ENCODE data around the gene ARHGAP10.

The ARHGAP10 gene

DNA sequence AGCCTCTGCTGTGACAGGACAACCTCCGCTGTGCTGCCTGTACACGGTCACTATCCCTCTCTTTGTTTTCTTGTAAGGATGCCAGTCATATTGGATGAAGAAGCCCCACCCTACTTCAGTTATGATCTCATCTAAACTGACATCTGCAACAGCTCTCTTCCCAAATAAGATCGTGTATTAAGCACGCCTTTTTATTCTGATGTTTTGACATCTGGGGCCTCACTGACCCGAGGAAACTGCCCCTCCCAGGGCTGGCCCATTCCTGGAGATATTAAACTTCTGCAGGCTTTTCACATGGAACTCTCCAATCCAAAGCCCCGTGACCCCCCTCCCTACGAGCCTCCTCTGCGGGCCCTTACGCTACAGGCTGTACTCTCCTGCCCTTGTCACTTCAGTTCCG is 232.0 kb downstream of the ARHGAP10 start:
- no peaks in the 10 kb centered on the region for H3K4me1 Mint-ChIP-seq (ENCODE audit: low read depth)
- H3K4me3 Mint-ChIP-seq, result no peak overlapping the region
- H3K27me3 Mint-ChIP-seq (ENCODE audit: low read depth), result no peaks in the 10 kb centered on the region
- no peak overlapping the region for H3K27ac Mint-ChIP-seq
- peaks cover 6% of the 10 kb centered on the region for H3K36me3 Mint-ChIP-seq (ENCODE audit: low read depth)
- H3K9me3 Mint-ChIP-seq, result no peaks in the 10 kb centered on the region

- Mint-ChIP-seq H3K27ac (no peak overlapping the region), H3K36me3 (ENCODE audit: low read depth) (peaks cover 6% of the 10 kb centered on the region), H3K4me1 (ENCODE audit: low read depth) (no peaks in the 10 kb centered on the region), H3K27me3 (ENCODE audit: low read depth) (no peaks in the 10 kb centered on the region), H3K4me3 (no peak overlapping the region), H3K9me3 (no peaks in the 10 kb centered on the region)
These were observed 232.5 kb downstream of the ARHGAP10 start for GRCh38 chr4:147964266-147964880.

GRCh38 chr4:147965056-147965455 is 233.2 kb downstream of the ARHGAP10 start:
- H3K4me1 Mint-ChIP-seq (ENCODE audit: low read depth), result peaks cover 6% of the 10 kb centered on the region
- H3K27ac Mint-ChIP-seq, result no peak overlapping the region
- peaks cover 6% of the 10 kb centered on the region for H3K36me3 Mint-ChIP-seq (ENCODE audit: low read depth)
- no peaks in the 10 kb centered on the region for H3K27me3 Mint-ChIP-seq (ENCODE audit: low read depth)
- H3K9me3 Mint-ChIP-seq, result no peaks in the 10 kb centered on the region
- no peak overlapping the region for H3K4me3 Mint-ChIP-seq

DNA sequence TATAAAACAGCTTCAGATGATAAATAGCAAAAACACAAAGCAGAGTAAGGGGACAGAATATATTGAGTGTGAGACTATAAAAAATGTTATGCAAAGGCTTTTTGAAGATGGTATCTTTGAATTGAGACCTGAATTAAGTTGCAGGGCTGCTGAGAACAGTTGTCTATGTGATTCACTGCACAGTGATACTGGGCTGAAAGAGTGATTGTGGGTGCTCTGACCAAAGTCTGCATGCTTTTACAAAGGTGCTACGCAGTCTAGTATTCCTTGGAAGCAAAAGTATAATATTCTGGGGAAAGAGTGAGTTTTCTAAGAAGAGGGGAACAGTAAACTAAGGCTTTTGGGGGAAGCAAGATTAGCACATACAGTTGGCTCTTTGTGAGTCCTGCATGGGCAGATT is 234.0 kb downstream of the ARHGAP10 start:
- no peak overlapping the region for H3K4me3 Mint-ChIP-seq
- H3K36me3 Mint-ChIP-seq (ENCODE audit: low read depth), result peaks cover 6% of the 10 kb centered on the region
- no peak overlapping the region for H3K27ac Mint-ChIP-seq
- peaks cover 7% of the 10 kb centered on the region for H3K4me1 Mint-ChIP-seq (ENCODE audit: low read depth)
- H3K9me3 Mint-ChIP-seq, result no peaks in the 10 kb centered on the region
- no peaks in the 10 kb centered on the region for H3K27me3 Mint-ChIP-seq (ENCODE audit: low read depth)

DNA sequence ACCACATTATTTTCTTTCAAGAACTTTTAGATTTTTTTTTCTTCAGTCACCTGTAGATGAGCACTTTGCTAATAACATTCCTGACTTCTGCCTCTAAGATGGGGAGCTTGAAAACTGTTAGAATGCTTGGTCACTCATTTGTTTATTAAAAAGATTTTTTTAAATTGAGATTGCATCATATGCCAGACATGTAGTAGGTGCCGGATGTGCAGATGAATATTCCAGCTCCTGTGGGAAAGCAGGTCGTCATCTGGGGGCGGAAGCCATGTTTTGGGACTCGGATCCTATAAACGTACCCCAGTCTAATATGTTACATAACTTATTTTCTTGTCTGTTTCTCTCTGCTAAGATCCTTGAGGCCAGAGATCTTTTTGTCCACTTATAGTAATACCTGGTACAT is 236.8 kb downstream of the ARHGAP10 start:
- H3K36me3 Mint-ChIP-seq (ENCODE audit: low read depth), result peaks cover 8% of the 10 kb centered on the region
- no peaks in the 10 kb centered on the region for H3K9me3 Mint-ChIP-seq
- H3K27me3 Mint-ChIP-seq (ENCODE audit: low read depth), result no peaks in the 10 kb centered on the region
- H3K4me3 Mint-ChIP-seq, result no peak overlapping the region
- H3K4me1 Mint-ChIP-seq (ENCODE audit: low read depth), result peaks cover 7% of the 10 kb centered on the region
- H3K27ac Mint-ChIP-seq, result no peak overlapping the region

DNA sequence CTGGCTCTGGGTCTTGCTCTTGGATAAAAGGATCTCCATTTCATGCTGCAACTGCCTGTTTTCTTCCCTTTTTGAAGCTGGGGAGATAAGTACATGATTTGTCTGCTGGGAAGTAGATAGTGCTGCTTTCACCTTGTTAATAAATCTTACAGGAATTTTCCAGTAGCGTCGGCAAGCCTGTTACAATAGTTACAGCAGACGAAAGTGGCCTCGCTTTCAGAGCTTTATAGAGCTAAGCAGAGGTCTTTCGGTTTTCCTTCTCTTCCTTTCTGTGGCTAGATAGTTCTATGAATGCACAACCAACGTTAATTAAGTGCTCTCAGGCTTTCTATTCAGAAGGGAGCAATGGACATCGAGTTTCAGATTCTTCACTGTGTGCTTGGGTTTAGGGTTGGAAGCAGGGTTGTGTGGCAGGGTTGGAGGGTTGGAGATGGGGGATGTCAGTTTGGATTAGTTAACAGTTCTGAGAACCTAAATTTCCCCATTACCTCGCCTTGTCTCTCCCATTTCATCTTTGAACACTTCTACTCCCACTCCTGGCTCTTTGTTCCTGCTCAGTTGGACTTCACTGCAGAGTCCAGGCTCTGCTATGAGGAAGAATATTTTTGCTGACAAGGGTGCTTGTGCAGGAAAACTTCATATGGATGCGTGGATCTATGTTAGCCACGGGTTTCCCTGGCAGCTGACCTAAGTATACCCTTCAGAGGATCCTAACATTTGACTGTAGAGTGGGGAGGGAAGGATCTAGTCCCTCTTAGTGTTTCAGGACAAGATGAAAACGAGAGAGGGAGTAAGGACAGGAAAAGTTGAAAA is 237.9 kb downstream of the ARHGAP10 start:
- H3K9me3 Mint-ChIP-seq, result peaks cover 3% of the 10 kb centered on the region
- H3K4me3 Mint-ChIP-seq, result no peak overlapping the region
- H3K27ac Mint-ChIP-seq, result no peak overlapping the region
- no peaks in the 10 kb centered on the region for H3K27me3 Mint-ChIP-seq (ENCODE audit: low read depth)
- H3K4me1 Mint-ChIP-seq (ENCODE audit: low read depth), result peaks cover 7% of the 10 kb centered on the region
- H3K36me3 Mint-ChIP-seq (ENCODE audit: low read depth), result peaks cover 11% of the 10 kb centered on the region

DNA sequence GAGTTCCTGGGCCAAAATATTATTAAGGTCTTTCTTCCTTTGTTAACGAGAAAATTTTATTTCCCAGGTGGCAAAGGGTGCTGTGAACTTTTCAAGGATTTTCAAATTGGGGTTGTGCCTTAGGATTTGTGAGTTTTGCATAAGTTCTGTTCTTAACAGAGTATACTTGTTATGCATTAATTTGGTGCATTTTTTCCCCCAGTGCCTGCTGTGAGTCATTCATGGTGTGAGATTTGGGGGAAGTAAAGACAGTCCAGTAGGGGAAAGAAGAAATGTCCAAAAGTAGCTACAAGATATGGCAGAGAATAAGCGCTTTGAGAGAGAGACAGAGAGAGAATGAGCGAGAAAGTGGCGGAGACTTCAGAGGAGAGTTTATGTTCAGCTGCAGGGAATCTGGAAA is 239.2 kb downstream of the ARHGAP10 start:
- Mint-ChIP-seq H3K27me3 (ENCODE audit: low read depth) (no peaks in the 10 kb centered on the region), H3K27ac (no peak overlapping the region), H3K9me3 (peaks cover 3% of the 10 kb centered on the region), H3K4me3 (no peak overlapping the region), H3K36me3 (ENCODE audit: low read depth) (peaks cover 6% of the 10 kb centered on the region), H3K4me1 (ENCODE audit: low read depth) (peaks cover 7% of the 10 kb centered on the region)

DNA sequence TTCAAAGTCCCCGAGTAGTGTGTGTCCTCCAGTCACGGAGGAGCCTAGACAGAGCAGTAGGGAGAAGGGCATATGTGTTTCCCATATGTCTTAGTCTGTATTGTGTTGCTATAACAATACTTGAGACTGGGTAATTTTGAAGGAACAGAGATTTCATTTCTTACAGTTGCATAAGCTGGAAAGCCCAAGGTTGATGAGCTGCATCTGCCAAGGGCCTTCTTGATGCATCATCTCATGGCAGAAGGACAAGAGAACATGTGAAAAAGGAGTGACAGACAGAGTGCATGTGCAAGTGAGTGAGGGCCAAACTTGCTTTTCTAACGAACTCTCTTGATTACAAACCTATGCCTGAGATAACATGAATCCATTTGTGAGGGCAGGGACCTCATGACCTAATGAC is 243.4 kb downstream of the ARHGAP10 start:
- Mint-ChIP-seq H3K9me3 (peaks cover 3% of the 10 kb centered on the region), H3K36me3 (ENCODE audit: low read depth) (peaks cover 4% of the 10 kb centered on the region), H3K4me3 (no peak overlapping the region), H3K27me3 (ENCODE audit: low read depth) (no peaks in the 10 kb centered on the region), H3K27ac (no peak overlapping the region), H3K4me1 (ENCODE audit: low read depth) (peaks cover 3% of the 10 kb centered on the region)

- H3K27ac Mint-ChIP-seq, result no peak overlapping the region
- H3K27me3 Mint-ChIP-seq (ENCODE audit: low read depth), result no peaks in the 10 kb centered on the region
- H3K9me3 Mint-ChIP-seq, result peaks cover 3% of the 10 kb centered on the region
- no peak overlapping the region for H3K4me3 Mint-ChIP-seq
- peaks cover 11% of the 10 kb centered on the region for H3K4me1 Mint-ChIP-seq (ENCODE audit: low read depth)
- H3K36me3 Mint-ChIP-seq (ENCODE audit: low read depth), result peaks cover 4% of the 10 kb centered on the region
These were observed 244.3 kb downstream of the ARHGAP10 start for GRCh38 chr4:147975933-147976928.

- H3K36me3 Mint-ChIP-seq (ENCODE audit: low read depth), result no peaks in the 10 kb centered on the region
- H3K4me1 Mint-ChIP-seq (ENCODE audit: low read depth), result peaks cover 15% of the 10 kb centered on the region
- no peaks in the 10 kb centered on the region for H3K9me3 Mint-ChIP-seq
- no peak overlapping the region for H3K4me3 Mint-ChIP-seq
- no peaks in the 10 kb centered on the region for H3K27me3 Mint-ChIP-seq (ENCODE audit: low read depth)
- no peak overlapping the region for H3K27ac Mint-ChIP-seq
These were observed 248.7 kb downstream of the ARHGAP10 start for GRCh38 chr4:147980586-147980985.

DNA sequence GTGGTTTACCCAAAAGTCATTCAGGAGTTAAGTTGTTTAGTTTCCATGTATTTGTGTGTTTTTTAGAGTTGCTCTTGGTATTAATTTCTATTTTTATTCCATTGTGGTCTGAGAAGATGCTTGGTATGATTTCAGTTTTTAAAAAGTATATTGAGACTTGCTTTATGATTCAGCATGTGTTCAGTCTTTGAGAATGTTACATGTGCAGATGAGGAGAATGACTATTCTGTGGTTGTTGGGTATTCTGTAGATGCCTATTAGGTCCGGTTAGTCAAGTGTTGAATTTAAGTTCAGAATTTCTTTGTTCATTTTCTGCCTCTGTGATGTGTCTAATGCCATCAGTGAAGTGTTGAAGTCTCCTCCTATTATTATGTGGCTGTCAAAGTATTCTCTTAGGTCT is 249.4 kb downstream of the ARHGAP10 start:
- no peak overlapping the region for H3K27ac Mint-ChIP-seq
- H3K36me3 Mint-ChIP-seq (ENCODE audit: low read depth), result no peaks in the 10 kb centered on the region
- no peaks in the 10 kb centered on the region for H3K27me3 Mint-ChIP-seq (ENCODE audit: low read depth)
- no peak overlapping the region for H3K4me3 Mint-ChIP-seq
- H3K9me3 Mint-ChIP-seq, result no peaks in the 10 kb centered on the region
- peaks cover 15% of the 10 kb centered on the region for H3K4me1 Mint-ChIP-seq (ENCODE audit: low read depth)

DNA sequence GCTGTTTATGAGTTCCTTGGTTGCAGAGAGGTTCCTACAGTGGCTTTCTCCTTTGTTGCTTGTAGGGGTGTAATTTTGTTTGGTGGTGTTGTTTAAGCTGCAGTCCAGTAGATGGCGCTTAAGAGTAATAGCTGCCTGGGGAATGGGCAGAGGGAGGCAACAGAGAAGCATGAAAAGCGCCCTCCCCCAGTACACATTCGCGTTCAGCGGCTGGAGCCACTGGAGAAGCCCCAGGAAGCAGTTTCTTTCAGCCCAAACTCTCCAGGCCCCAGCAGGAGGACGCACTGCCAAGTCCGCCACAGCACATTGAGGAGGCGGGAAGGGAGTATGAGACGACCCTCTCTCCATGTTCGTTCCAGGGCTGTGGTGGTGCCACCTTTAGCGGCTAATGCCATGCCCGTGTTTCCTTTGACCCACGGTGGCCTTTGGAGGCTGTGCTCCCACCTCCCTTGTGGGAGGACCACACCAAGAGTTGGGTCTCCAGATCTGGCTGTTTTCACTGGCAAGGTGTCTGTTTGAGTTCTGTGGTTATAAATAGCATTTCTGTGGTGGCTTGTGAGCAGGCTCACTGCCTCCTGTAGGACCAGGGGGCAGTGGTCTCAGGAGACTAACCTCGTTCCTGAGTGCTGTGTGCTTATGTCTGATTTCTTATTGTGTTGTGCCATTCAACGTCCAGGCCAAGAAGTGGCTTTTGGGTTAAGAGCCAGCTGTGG is 252.3 kb downstream of the ARHGAP10 start:
- H3K36me3 Mint-ChIP-seq (ENCODE audit: low read depth), result no peaks in the 10 kb centered on the region
- H3K4me1 Mint-ChIP-seq (ENCODE audit: low read depth), result peaks cover 15% of the 10 kb centered on the region
- H3K27ac Mint-ChIP-seq, result no peak overlapping the region
- H3K9me3 Mint-ChIP-seq, result no peaks in the 10 kb centered on the region
- no peak overlapping the region for H3K4me3 Mint-ChIP-seq
- no peaks in the 10 kb centered on the region for H3K27me3 Mint-ChIP-seq (ENCODE audit: low read depth)

GRCh38 chr4:147984778-147985138 is 252.9 kb downstream of the ARHGAP10 start:
- Mint-ChIP-seq H3K27ac (no peak overlapping the region), H3K36me3 (ENCODE audit: low read depth) (no peaks in the 10 kb centered on the region), H3K9me3 (no peaks in the 10 kb centered on the region), H3K4me3 (no peak overlapping the region), H3K27me3 (ENCODE audit: low read depth) (no peaks in the 10 kb centered on the region), H3K4me1 (ENCODE audit: low read depth) (peaks cover 13% of the 10 kb centered on the region)

GRCh38 chr4:147985376-147985775 is 253.5 kb downstream of the ARHGAP10 start:
- Mint-ChIP-seq H3K4me1 (ENCODE audit: low read depth) (peaks cover 12% of the 10 kb centered on the region), H3K4me3 (no peak overlapping the region), H3K9me3 (no peaks in the 10 kb centered on the region), H3K27me3 (ENCODE audit: low read depth) (no peaks in the 10 kb centered on the region), H3K36me3 (ENCODE audit: low read depth) (no peaks in the 10 kb centered on the region), H3K27ac (no peak overlapping the region)

Data from T-helper 1 cell treated with Interleukin-12 subunit alpha and Interleukin-12 subunit beta and Interleukin-4 antibody, amounts not matched to agents 30 μg/mL and 1 μg/mL, for 36 hours (primary cell).